ENCODE measurements around the gene CUZD1. TPM values are rescaled to one million over a fixed set of nuclear protein-coding genes. Genes with fewer than 3 reads are reported as not detected.
A peak's percentile ranks its signal among the peaks of the same experiment; 100 is the strongest.

The CUZD1 gene
- total and polyA plus RNA-seq, 2 donors (not counting 1 experiment from before 2014, with no cell fraction given): 0.50 to 0.53 TPM

DNA sequence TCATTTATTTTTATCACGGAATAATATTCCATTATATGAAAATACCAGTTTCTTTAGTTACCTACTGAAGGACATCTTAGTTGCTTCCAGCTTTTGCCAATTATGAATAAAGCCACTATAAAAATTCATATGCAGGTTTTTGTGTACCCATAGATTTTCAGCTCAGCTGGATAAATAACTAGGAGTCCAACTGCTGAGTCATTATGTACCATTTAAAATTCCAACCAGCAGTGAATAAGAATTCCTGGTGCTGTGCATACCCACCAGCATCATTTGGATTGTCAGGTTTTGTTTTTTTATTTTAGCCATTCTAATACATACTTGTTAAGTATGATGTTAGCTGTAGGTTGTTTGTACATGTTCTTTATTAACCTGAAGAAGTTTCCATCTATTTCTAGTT, 19.2 kb upstream of the CUZD1 start:
- H3K4me2 ChIP-seq (ENCODE audit: extremely low read depth, insufficient read depth, low read length): no peak overlapping the region
- no peaks in the 10 kb centered on the region for H4K20me1 ChIP-seq (ENCODE audit: control insufficient read depth, extremely low read depth, insufficient read depth, low read length)
- H3K36me3 ChIP-seq (ENCODE audit: control insufficient read depth, insufficient read depth, low read length): no peaks in the 10 kb centered on the region
- DNase-seq (ENCODE audit: low read depth in 2 of 2): peak; percentile 33 to 63
- TF ChIP-seq, protein P1, sequence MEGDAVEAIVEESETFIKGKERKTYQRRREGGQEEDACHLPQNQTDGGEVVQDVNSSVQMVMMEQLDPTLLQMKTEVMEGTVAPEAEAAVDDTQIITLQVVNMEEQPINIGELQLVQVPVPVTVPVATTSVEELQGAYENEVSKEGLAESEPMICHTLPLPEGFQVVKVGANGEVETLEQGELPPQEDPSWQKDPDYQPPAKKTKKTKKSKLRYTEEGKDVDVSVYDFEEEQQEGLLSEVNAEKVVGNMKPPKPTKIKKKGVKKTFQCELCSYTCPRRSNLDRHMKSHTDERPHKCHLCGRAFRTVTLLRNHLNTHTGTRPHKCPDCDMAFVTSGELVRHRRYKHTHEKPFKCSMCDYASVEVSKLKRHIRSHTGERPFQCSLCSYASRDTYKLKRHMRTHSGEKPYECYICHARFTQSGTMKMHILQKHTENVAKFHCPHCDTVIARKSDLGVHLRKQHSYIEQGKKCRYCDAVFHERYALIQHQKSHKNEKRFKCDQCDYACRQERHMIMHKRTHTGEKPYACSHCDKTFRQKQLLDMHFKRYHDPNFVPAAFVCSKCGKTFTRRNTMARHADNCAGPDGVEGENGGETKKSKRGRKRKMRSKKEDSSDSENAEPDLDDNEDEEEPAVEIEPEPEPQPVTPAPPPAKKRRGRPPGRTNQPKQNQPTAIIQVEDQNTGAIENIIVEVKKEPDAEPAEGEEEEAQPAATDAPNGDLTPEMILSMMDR (conservative IDR thresholded peaks at IDR 0.05 in 1 of 2, IDR thresholded peaks at IDR 0.05 in 1 of 2; ENCODE audit: low read depth in 1 of 2, low read length in 2 of 2): no peak
- TF ChIP-seq EZH2 (IDR thresholded peaks at IDR 0.05; ENCODE audit: low read length, missing control alignments): no peak
- H3K27me3 ChIP-seq (ENCODE audit: control insufficient read depth, insufficient read depth, low read length): no peaks in the 10 kb centered on the region
- peaks cover 13% of the 10 kb centered on the region for H3K4me1 ChIP-seq (ENCODE audit: control insufficient read depth, extremely low read depth, insufficient read depth, low read length)
- no peaks in the 10 kb centered on the region for H3K9me3 ChIP-seq (ENCODE audit: control insufficient read depth, insufficient read depth, low read depth, low read length)
- no peak overlapping the region for H3K9ac ChIP-seq (ENCODE audit: insufficient read depth, low read length)
- H3K4me3 ChIP-seq (replicated peaks in 1 of 4; ENCODE audit: control extremely low read depth in 1 of 4, insufficient read depth in 1 of 4, low read depth in 3 of 4, low read length in 4 of 4): no peak overlapping the region
- peaks cover 12% of the 10 kb centered on the region for H3K79me2 ChIP-seq (ENCODE audit: control insufficient read depth, insufficient read depth, low read length)
- no peak overlapping the region for H2AFZ ChIP-seq (ENCODE audit: low read length)
- peak overlapping the region; percentile 37 for H3K27ac ChIP-seq (ENCODE audit: insufficient read depth, low read length)

GRCh38 chr10:122864194-122864592, 18.5 kb upstream of the CUZD1 start:
- no peak overlapping the region for H2AFZ ChIP-seq (ENCODE audit: low read length)
- H3K9me3 ChIP-seq (ENCODE audit: control insufficient read depth, insufficient read depth, low read depth, low read length): no peaks in the 10 kb centered on the region
- H3K79me2 ChIP-seq (ENCODE audit: control insufficient read depth, insufficient read depth, low read length): peaks cover 19% of the 10 kb centered on the region

GRCh38 chr10:122863216-122864193, 17.8 kb upstream of the CUZD1 start:
- Histone ChIP-seq H3K9me3 (ENCODE audit: control insufficient read depth, insufficient read depth, low read depth, low read length) (no peaks in the 10 kb centered on the region), H3K79me2 (ENCODE audit: control insufficient read depth, insufficient read depth, low read length) (peaks cover 24% of the 10 kb centered on the region), H3K36me3 (ENCODE audit: control insufficient read depth, insufficient read depth, low read length) (no peaks in the 10 kb centered on the region), H3K4me3 (replicated peaks in 1 of 4; ENCODE audit: control extremely low read depth in 1 of 4, insufficient read depth in 1 of 4, low read depth in 3 of 4, low read length in 4 of 4) (no peak overlapping the region), H2AFZ (ENCODE audit: low read length) (no peak overlapping the region), H4K20me1 (ENCODE audit: control insufficient read depth, extremely low read depth, insufficient read depth, low read length) (no peaks in the 10 kb centered on the region), H3K9ac (ENCODE audit: insufficient read depth, low read length) (no peak overlapping the region), H3K4me1 (ENCODE audit: control insufficient read depth, extremely low read depth, insufficient read depth, low read length) (peaks cover 13% of the 10 kb centered on the region), H3K27ac (ENCODE audit: insufficient read depth, low read length) (peak overlapping the region; percentile 5), H3K27me3 (ENCODE audit: control insufficient read depth, insufficient read depth, low read length) (no peaks in the 10 kb centered on the region), H3K4me2 (ENCODE audit: extremely low read depth, insufficient read depth, low read length) (no peak overlapping the region)
- TF ChIP-seq EZH2 (IDR thresholded peaks at IDR 0.05; ENCODE audit: low read length, missing control alignments): no peak
- TF ChIP-seq, protein P1 (conservative IDR thresholded peaks at IDR 0.05 in 1 of 2, IDR thresholded peaks at IDR 0.05 in 1 of 2; ENCODE audit: low read depth in 1 of 2, low read length in 2 of 2): no peak
- DNase-seq (ENCODE audit: low read depth in 2 of 2): no peak

More at GRCh38 chr10:122864194-122864592, 18.5 kb upstream of the CUZD1 start:
- H3K27ac ChIP-seq (ENCODE audit: insufficient read depth, low read length): peak overlapping the region; percentile 37
- no peaks in the 10 kb centered on the region for H3K27me3 ChIP-seq (ENCODE audit: control insufficient read depth, insufficient read depth, low read length)
- no peak for DNase-seq (ENCODE audit: low read depth in 2 of 2)
- no peaks in the 10 kb centered on the region for H3K36me3 ChIP-seq (ENCODE audit: control insufficient read depth, insufficient read depth, low read length)
- no peaks in the 10 kb centered on the region for H4K20me1 ChIP-seq (ENCODE audit: control insufficient read depth, extremely low read depth, insufficient read depth, low read length)
- no peak overlapping the region for H3K4me2 ChIP-seq (ENCODE audit: extremely low read depth, insufficient read depth, low read length)
- peaks cover 13% of the 10 kb centered on the region for H3K4me1 ChIP-seq (ENCODE audit: control insufficient read depth, extremely low read depth, insufficient read depth, low read length)
- no peak overlapping the region for H3K9ac ChIP-seq (ENCODE audit: insufficient read depth, low read length)
- H3K4me3 ChIP-seq (replicated peaks in 1 of 4; ENCODE audit: control extremely low read depth in 1 of 4, insufficient read depth in 1 of 4, low read depth in 3 of 4, low read length in 4 of 4): no peak overlapping the region
- TF ChIP-seq, protein P1 (conservative IDR thresholded peaks at IDR 0.05 in 1 of 2, IDR thresholded peaks at IDR 0.05 in 1 of 2; ENCODE audit: low read depth in 1 of 2, low read length in 2 of 2): no peak
- no peak for TF ChIP-seq EZH2 (IDR thresholded peaks at IDR 0.05; ENCODE audit: low read length, missing control alignments)

All from fibroblast of lung (primary cell).